GM20431 (cell line): ENCODE results near the gene LZTR1.
"Not testable (repeated sequence)": the region's sequence is repeated elsewhere in the genome, so short reads cannot be mapped to it uniquely, and the experiment has no call there.

ENCODE experiments used
- in situ Hi-C: fragments of 300-500 bp; cut with MseI, MboI; formaldehyde crosslinking; loops from one replicate; pipeline ENCODE4 v1.15.0; 2020; ENCODE audit warnings: low sequenced_read_pairs; ENCODE audit not compliant: unreplicated experiment

LZTR1 gene

GRCh38 chr22:21047730-21048129 lies 65.6 kb downstream of the LZTR1 start:
- in situ Hi-C loops = no loop called here

GRCh38 chr22:21048448-21048847 lies 66.4 kb downstream of the LZTR1 start:
- in situ Hi-C loops = not testable (repeated sequence)
